SKM-1 treated with dmso at 0.1 percent for 144 hours (cell line): ENCODE results near the gene KRTAP10-7.
A peak's percentile ranks its signal among the peaks of the same experiment; 100 is the strongest.
"Not testable (repeated sequence)": the region's sequence is repeated elsewhere in the genome, so short reads cannot be mapped to it uniquely, and the experiment has no call there.

ENCODE experiments used
- DNase-seq: peaks from one replicate; lab custom pipeline; 2025; ENCODE audit not compliant: unreplicated experiment; lab: John Stamatoyannopoulos, UW

The KRTAP10-7 gene

GRCh38 chr21:44600118-44600978 lies at the start of gene KRTAP10-7:
KRTAP10-7 (plus strand) TSS chr21:44600597; CDS start chr21:44600622, 25 bp downstream.
- DNase-seq, result not testable (repeated sequence)

- DNase-seq, result no peak
Measured at GRCh38 chr21:44550807-44551206, 49.6 kb upstream of the KRTAP10-7 start.

- DNase-seq, result no peak
Measured at GRCh38 chr21:44551340-44551961, 48.9 kb upstream of the KRTAP10-7 start, which contains the start of gene KRTAP10-2. KRTAP10-2 (minus strand) TSS chr21:44551505; CDS start chr21:44551458, 47 bp downstream.

GRCh38 chr21:44552136-44552535 lies 48.3 kb upstream of the KRTAP10-7 start:
- no peak for DNase-seq

- DNase-seq, result no peak
Measured at GRCh38 chr21:44552681-44553080, 47.7 kb upstream of the KRTAP10-7 start.

GRCh38 chr21:44555200-44555875 lies 45.1 kb upstream of the KRTAP10-7 start:
- no peak for DNase-seq

- no peak for DNase-seq
Measured at GRCh38 chr21:44556879-44557278, 43.5 kb upstream of the KRTAP10-7 start.

- no peak for DNase-seq
Measured at GRCh38 chr21:44557491-44558328, 42.7 kb upstream of the KRTAP10-7 start.

GRCh38 chr21:44558329-44558675 lies 42.1 kb upstream of the KRTAP10-7 start:
- not testable (repeated sequence) for DNase-seq

GRCh38 chr21:44558695-44559094 lies 41.7 kb upstream of the KRTAP10-7 start, which contains the start of gene KRTAP10-3:
KRTAP10-3 (minus strand) TSS chr21:44558795; CDS start chr21:44558715, 80 bp downstream.
- no peak for DNase-seq

GRCh38 chr21:44564099-44564498 lies 36.3 kb upstream of the KRTAP10-7 start:
- DNase-seq, result no peak

GRCh38 chr21:44564886-44565598 lies 35.4 kb upstream of the KRTAP10-7 start:
- no peak for DNase-seq

- DNase-seq, result peak; percentile 25
Measured at GRCh38 chr21:44566403-44566802, 34.0 kb upstream of the KRTAP10-7 start.

GRCh38 chr21:44567481-44568171 lies 32.8 kb upstream of the KRTAP10-7 start:
- no peak for DNase-seq

GRCh38 chr21:44568261-44568660 lies 32.1 kb upstream of the KRTAP10-7 start:
- no peak for DNase-seq

GRCh38 chr21:44568667-44569556 lies 31.5 kb upstream of the KRTAP10-7 start:
- no peak for DNase-seq

- DNase-seq, result no peak
Measured at GRCh38 chr21:44569861-44570517, 30.4 kb upstream of the KRTAP10-7 start.

GRCh38 chr21:44571296-44571695 lies 29.1 kb upstream of the KRTAP10-7 start:
- no peak for DNase-seq
